Neuron (in vitro differentiated cells): ENCODE results near the gene GNB2.
"Not testable (repeated sequence)": the region's sequence is repeated elsewhere in the genome, so short reads cannot be mapped to it uniquely, and the experiment has no call there.

Experiments
- H2AFZ ChIP-seq: one replicate; pipeline ENCODE4 v1.6.1; 2013; ENCODE audit warnings: low read depth, mild to moderate bottlenecking, inconsistent platforms, low read length, moderate library complexity
- H3K27me3 ChIP-seq: one replicate; pipeline ENCODE4 v1.6.1; 2013; ENCODE audit warnings: low read length; ENCODE audit not compliant: insufficient read depth
- H3K36me3 ChIP-seq: one replicate; pipeline ENCODE4 v1.6.1; 2013; ENCODE audit warnings: low read length; ENCODE audit not compliant: insufficient read depth
- H3K4me1 ChIP-seq: one replicate; pipeline ENCODE4 v1.6.1; 2013; ENCODE audit warnings: low read length; ENCODE audit not compliant: insufficient read depth
- H3K4me3 ChIP-seq: 2 replicates; pipeline ENCODE4 v1.5.1; 2013; ENCODE audit warnings: mild to moderate bottlenecking, low read length, moderate library complexity
- H3K9me3 ChIP-seq: one replicate; pipeline ENCODE4 v1.6.1; 2013; ENCODE audit warnings: low read length

Gene GNB2

DNA sequence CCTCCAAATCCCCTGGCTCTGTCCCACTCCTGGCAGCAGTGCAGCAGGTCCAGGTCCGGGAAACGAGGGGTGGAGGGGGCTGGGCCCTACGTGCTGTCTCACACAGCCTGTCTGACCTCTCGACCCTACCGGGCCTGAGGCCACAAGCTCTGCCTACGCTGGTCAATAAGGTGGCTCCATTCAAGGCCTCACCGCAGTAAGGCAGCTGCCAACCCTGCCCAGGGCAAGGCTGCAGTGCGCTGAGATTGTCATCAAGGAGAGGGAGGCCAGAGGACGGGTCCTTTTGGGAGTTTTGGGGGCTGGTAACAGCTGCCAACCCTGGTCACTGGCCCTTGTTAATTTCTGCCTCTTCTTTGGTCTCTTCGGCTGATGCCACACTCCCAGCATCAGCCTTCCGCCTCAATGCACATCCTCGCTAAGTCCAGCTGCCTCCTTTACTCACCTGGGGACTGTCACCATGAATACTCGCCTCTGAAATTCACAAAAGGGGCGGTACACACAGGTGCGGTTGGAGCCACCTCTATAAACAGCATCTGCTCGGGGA is 50.3 kb downstream of the GNB2 start:
- Histone ChIP-seq H3K4me1 (no peaks in the 10 kb centered on the region), H2AFZ (no peak overlapping the region), H3K4me3 (no peak overlapping the region), H3K27me3 (peaks cover 55% of the 10 kb centered on the region), H3K9me3 (no peaks in the 10 kb centered on the region), H3K36me3 (no peaks in the 10 kb centered on the region)

DNA sequence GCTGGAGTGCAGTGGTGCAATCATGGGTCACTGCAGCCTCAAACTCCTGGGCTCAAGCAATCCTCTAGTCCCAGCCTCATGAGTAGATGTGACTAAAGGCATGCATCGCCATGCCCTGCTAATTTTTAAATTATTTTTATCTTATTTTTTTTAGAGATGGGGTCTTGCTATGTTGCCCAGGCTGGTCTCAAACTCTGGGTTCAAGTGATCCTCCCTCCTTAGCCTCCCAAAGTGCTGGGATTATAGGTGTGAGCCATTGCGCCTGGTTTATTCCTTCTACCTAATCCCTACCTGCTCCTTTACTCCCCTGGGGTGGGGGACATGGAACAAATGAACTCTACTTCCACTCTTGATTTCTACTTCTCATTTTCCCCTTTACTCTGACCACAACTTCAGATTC is 50.8 kb downstream of the GNB2 start:
- H3K4me3 ChIP-seq, H2AFZ ChIP-seq, H3K9me3 ChIP-seq, H3K4me1 ChIP-seq, H3K36me3 ChIP-seq: not testable (repeated sequence)
- H3K27me3 ChIP-seq, result peaks cover 53% of the 10 kb centered on the region

DNA sequence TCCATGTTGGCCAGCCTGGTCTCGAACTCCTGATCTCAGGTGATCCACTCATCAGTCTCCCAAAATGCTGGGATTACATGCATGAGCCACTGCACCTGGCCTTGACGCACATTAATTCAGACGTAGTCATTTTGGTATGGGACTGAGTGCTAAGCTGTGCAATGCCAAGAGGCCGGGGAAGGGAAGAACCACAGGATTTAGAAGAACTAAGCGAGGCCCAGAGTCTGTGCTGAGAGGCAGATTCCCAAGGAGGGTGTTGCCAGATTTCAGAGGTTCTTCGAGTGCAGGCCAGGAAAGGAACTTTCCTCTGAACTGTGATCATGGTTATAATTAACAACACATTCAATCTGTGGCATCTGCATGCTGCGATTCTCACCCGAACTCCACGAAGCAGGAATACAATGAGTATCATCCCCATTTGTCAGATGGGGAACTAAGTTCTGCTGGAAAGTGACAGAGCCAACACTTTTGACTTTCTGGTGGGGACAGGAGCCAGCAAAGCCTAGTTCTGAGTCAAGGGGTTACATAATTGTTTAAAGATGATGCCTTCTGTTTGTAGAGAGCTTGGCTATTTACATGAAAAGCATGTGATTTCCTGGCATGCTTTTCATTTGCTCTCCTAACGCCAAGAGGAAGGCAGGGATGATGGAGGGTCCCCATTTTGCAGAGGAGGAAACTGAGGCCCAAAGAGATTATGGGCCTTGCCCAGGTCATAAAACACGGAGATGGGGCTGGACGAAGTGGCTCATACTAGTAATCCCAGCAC is 53.6 kb downstream of the GNB2 start:
- H3K36me3 ChIP-seq, result no peaks in the 10 kb centered on the region
- no peak overlapping the region for H3K4me3 ChIP-seq
- no peak overlapping the region for H2AFZ ChIP-seq
- no peaks in the 10 kb centered on the region for H3K4me1 ChIP-seq
- no peaks in the 10 kb centered on the region for H3K9me3 ChIP-seq
- H3K27me3 ChIP-seq, result peaks cover 29% of the 10 kb centered on the region

DNA sequence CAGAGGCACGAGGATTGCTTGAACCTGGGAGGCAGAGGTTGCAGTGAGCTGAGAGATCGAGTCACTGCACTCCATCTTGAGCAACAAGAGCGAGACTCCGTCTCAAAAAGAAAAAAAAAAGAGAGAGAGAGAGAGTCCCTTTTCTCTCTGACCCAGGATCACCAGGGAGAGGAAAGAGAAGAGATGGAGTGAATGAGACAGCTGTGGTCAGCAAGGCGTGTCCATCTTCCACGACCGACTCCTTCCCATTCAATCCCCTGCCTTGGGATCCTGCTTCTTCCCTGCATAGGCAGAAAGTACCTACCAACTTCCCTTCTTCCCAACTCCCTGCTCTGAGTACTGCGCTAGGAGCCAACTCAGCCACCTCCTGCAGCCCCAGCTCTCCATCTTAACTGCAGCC is 54.7 kb downstream of the GNB2 start:
- H3K36me3 ChIP-seq, result no peaks in the 10 kb centered on the region
- no peaks in the 10 kb centered on the region for H3K4me1 ChIP-seq
- no peaks in the 10 kb centered on the region for H3K9me3 ChIP-seq
- H3K4me3 ChIP-seq, result no peak overlapping the region
- peaks cover 22% of the 10 kb centered on the region for H3K27me3 ChIP-seq
- no peak overlapping the region for H2AFZ ChIP-seq
